Cortex of kidney (tissue), 1 donor: Measurements from ENCODE around the gene RNLS.

Experiments
- DNase-seq: peaks from one replicate; lab custom pipeline; 2025; lab: John Stamatoyannopoulos, UW

RNLS gene

DNA sequence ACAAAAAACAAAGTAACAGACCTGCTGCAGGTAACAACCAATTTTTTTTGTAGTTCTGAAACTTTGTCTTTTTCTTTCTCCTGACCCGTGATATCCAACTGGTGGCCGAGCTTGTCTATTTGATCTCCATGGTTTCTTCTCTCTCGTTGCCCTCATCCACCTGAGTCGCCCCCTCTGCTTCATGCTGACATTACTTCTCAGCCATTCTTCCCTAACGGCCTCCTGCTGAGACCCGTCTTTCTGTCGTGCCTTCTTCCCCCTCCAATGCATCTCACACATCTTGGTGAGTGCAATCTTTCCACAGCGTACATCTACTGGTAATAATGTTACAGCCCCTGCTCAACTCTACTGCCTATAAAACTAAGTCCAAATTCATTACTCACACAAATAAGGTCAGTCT lies 352.9 kb downstream of the RNLS start:
- DNase-seq = no peak

DNA sequence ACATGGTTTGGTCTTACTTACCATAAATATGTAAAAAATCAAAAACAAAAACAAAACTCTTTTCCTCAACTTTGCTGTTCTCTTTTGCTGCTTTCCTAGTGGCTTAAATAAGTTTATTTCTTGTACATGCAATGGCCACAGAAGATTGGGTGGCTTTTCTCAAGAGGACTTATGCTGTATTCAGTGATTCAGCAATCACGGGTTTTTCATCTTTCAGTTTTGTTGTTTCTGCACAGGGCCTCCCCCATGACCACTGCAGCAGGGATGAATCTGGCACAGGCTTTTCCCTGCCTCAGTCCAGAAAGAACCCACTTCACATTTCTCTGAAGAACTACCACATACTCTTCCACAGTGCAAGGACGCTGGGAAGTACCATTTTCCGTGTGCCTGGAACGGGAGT lies 355.0 kb downstream of the RNLS start:
- DNase-seq = no peak

DNA sequence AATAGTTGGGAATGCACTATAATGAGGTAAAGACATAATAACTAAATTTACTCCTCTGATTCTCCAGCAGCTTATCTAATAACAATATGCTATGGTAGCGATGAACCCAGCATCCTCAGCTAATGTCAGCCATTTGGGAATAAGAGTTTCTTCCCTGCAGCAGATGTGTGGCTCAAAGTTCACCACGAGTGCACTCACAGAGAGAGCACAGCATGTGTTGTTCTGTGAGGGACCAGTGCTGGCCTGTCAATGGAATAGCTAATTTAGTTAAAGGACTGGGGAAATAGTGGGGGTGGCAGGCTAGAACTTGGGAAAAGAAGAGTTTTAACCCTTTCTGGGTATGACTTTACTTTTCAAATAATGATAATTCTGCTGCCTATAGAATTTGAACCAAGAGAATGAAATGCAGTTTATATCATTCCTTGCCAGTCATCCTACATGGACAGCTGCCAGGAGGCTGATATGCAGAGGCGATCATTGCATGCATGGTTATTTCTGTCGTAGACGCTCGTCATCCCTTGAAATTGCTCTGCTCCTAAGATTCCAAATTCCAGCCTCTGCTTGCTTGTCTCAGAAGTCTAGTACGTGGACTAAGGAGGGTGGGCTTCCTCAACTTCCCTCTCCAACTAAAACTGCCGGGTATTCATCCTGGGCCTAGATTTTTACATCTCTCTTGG lies 355.6 kb downstream of the RNLS start:
- no peak for DNase-seq

DNA sequence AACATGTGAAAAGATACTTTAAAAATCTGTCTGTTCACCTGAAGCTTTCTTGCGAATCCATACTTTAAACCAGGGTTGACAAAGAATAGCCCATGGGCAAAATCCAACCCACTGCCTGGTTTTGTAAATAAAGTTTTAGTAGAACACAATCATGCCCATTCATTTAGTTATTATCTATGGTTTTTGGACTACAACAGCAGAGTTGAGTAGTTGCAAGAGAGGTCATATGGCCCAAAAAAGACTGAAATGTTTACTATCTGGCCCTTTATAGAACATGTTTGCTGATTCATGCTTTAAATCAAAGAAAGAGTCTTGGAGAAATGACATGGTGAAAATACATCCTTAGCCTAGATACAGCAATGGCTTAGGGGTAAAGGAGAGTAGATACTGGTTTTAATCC lies 356.2 kb downstream of the RNLS start:
- no peak for DNase-seq

DNA sequence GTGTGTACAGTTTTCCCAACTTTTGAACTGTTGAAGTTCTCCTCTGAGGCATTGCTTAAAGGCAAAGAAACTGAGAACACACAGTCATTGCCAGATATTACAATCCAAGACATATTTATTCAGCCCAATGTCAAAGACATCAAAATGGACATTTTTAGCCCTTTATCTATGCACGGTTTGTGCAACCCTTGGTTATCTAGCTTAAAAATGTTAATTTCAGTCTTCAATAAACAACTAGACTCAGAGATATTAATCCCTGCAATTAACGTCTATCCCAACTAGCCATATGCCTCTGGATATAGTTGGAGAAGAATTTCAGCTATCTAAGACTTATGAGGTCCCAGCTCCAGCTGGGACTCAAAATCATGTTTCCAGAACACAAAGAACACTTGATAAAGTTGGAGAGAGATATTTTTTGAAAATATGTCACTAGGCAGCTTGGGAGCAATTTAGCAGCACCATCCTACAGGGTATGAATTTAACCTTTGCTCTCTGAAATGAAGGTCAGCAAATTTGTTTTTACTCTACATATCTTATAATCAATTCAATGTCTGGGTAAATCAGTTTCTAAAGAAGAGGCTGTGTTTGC lies 357.0 kb downstream of the RNLS start:
- no peak for DNase-seq
